ENCODE results near the gene CACNG1.

GRCh38 chr17:67024736-67025135, 19.6 kb upstream of the CACNG1 start:
- TF ChIP-seq, protein P1, sequence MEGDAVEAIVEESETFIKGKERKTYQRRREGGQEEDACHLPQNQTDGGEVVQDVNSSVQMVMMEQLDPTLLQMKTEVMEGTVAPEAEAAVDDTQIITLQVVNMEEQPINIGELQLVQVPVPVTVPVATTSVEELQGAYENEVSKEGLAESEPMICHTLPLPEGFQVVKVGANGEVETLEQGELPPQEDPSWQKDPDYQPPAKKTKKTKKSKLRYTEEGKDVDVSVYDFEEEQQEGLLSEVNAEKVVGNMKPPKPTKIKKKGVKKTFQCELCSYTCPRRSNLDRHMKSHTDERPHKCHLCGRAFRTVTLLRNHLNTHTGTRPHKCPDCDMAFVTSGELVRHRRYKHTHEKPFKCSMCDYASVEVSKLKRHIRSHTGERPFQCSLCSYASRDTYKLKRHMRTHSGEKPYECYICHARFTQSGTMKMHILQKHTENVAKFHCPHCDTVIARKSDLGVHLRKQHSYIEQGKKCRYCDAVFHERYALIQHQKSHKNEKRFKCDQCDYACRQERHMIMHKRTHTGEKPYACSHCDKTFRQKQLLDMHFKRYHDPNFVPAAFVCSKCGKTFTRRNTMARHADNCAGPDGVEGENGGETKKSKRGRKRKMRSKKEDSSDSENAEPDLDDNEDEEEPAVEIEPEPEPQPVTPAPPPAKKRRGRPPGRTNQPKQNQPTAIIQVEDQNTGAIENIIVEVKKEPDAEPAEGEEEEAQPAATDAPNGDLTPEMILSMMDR (IDR thresholded peaks at IDR 0.05) = no peak
- no peak for TF ChIP-seq POLR2A (IDR thresholded peaks at IDR 0.05)
